Endothelial cell of umbilical vein (primary cell): ENCODE data around the gene KCNJ15.
A peak's percentile ranks its signal among the peaks of the same experiment; 100 is the strongest.

Experiments
- CTCF ChIP-seq, 2 donors: IDR thresholded peaks; 1 replicate in 1 of 2; 2 replicates in 1 of 2; pipeline ENCODE4 v1.5.1; 2011; ENCODE audit warnings: low read length in 2 of 2, mild to moderate bottlenecking in 2 of 2, moderate library complexity in 2 of 2, control low read depth in 1 of 2, inconsistent platforms in 1 of 2, low read depth in 1 of 2; ENCODE audit not compliant: insufficient read depth in 1 of 2; ENCODE audit errors: extremely low read depth in 1 of 2
- EZH2 ChIP-seq: IDR thresholded peaks from 2 replicates; pipeline ENCODE4 v1.6.1; 2012; ENCODE audit warnings: borderline replicate concordance, low read depth, mild to moderate bottlenecking, moderate library complexity, low read length, inconsistent platforms; ENCODE audit not compliant: severe bottlenecking
- FOS ChIP-seq: IDR thresholded peaks from 2 replicates; pipeline ENCODE4 v1.6.1; 2011; ENCODE audit warnings: mild to moderate bottlenecking, low read length, moderate library complexity, borderline replicate concordance; ENCODE audit not compliant: insufficient read depth
- GATA2 ChIP-seq: IDR thresholded peaks from 2 replicates; pipeline ENCODE4 v1.7.0; 2011; ENCODE audit warnings: low read depth, mild to moderate bottlenecking, moderate library complexity, mixed read lengths, low read length; ENCODE audit not compliant: insufficient read length, insufficient read depth
- JUN ChIP-seq: IDR thresholded peaks from 2 replicates; pipeline ENCODE4 v1.6.1; 2011; ENCODE audit warnings: borderline replicate concordance, low read depth; ENCODE audit not compliant: insufficient read length, insufficient read depth
- MAX ChIP-seq: IDR thresholded peaks from 2 replicates; pipeline ENCODE4 v1.6.1; 2011; ENCODE audit not compliant: insufficient read depth, insufficient read length
- MYC ChIP-seq: IDR thresholded peaks from one replicate; pipeline ENCODE4 v1.6.1; 2011; ENCODE audit warnings: mild to moderate bottlenecking, low read depth, low read length
- POLR2A ChIP-seq: IDR thresholded peaks from 2 replicates; pipeline ENCODE4 v1.6.1; 2012; ENCODE audit warnings: low read depth, mild to moderate bottlenecking, control low read depth, low read length
- POLR2AphosphoS5 ChIP-seq: IDR thresholded peaks from 2 replicates; pipeline ENCODE4 v1.6.1; 2012; ENCODE audit warnings: low read depth, mild to moderate bottlenecking, control low read depth, low read length, moderate library complexity; ENCODE audit not compliant: insufficient read depth

- no peak for TF ChIP-seq CTCF (IDR thresholded peaks at IDR 0.05; ENCODE audit: extremely low read depth in 1 of 2, insufficient read depth in 1 of 2, low read depth in 1 of 2, low read length in 2 of 2)
- TF ChIP-seq POLR2AphosphoS5 = no peak
- TF ChIP-seq MAX = no peak
- TF ChIP-seq POLR2A = no peak
- TF ChIP-seq EZH2 = no peak
- TF ChIP-seq MYC = no peak
- TF ChIP-seq GATA2 = peak; percentile 53
- peak; percentile 34 for TF ChIP-seq JUN
- TF ChIP-seq FOS = peak; percentile 92
Measured at GRCh38 chr21:38244885-38245869, 11.6 kb upstream of the KCNJ15 start.
